Measurements from ENCODE around the gene APP.

APP gene

DNA sequence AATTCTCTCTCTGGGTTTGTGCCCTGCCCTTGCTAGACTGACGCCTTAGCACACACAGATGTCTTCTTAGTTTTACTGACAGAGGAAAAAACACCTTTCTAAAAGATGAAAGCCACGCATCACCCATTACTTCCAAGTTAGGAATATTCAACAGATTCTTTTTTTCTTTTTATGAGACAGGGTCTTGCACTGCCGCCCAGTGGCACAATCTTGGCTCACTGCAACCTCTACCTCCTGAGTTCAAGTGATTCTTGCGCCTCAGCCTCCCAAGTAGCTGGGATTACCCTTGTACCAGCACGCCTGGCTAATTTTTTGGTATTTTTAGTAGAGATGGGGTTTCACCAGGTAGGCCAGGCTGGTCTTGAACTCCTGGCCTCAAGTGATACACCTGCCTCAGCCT lies 169.2 kb downstream of the APP start:
- Histone ChIP-seq H3K4me3 (no peak overlapping the region), H3K27ac (no peak overlapping the region)
- no peak for DNase-seq (ENCODE audit: low spot score)
- TF ChIP-seq, protein P1, sequence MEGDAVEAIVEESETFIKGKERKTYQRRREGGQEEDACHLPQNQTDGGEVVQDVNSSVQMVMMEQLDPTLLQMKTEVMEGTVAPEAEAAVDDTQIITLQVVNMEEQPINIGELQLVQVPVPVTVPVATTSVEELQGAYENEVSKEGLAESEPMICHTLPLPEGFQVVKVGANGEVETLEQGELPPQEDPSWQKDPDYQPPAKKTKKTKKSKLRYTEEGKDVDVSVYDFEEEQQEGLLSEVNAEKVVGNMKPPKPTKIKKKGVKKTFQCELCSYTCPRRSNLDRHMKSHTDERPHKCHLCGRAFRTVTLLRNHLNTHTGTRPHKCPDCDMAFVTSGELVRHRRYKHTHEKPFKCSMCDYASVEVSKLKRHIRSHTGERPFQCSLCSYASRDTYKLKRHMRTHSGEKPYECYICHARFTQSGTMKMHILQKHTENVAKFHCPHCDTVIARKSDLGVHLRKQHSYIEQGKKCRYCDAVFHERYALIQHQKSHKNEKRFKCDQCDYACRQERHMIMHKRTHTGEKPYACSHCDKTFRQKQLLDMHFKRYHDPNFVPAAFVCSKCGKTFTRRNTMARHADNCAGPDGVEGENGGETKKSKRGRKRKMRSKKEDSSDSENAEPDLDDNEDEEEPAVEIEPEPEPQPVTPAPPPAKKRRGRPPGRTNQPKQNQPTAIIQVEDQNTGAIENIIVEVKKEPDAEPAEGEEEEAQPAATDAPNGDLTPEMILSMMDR (IDR thresholded peaks at IDR 0.05), result no peak

DNA sequence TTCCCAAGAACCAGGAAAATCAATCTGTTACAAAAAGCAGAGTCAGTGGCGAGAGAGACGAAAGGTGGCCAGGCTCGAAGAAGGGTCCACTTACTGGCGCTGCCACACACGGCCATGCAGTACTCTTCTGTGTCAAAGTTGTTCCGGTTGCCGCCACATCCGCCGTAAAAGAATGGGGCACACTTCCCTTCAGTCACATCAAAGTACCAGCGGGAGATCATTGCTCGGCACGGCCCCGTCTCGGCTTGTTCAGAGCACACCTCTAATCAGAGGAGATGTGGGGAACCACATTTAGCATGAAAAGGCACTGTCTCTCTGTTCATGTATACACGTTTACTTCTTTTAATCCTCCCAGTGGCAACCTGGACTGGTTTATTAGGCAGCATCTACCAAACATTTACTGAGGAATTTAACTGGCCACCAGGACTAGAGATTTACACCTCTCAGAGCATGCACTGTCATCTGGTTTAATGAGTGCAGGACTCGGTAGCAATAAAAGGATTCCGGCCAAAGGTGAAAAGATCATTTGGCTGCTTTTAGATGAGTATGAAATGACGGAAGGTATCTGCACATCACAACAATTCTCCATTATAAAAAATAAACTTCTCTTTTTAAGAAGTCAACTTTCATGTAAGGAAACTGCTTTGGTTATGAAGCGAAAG lies 170.5 kb downstream of the APP start:
- DNase-seq (ENCODE audit: low spot score), result no peak
- Histone ChIP-seq H3K4me3 (no peak overlapping the region), H3K27ac (no peak overlapping the region)
- TF ChIP-seq, protein P1 (IDR thresholded peaks at IDR 0.05), result no peak

DNA sequence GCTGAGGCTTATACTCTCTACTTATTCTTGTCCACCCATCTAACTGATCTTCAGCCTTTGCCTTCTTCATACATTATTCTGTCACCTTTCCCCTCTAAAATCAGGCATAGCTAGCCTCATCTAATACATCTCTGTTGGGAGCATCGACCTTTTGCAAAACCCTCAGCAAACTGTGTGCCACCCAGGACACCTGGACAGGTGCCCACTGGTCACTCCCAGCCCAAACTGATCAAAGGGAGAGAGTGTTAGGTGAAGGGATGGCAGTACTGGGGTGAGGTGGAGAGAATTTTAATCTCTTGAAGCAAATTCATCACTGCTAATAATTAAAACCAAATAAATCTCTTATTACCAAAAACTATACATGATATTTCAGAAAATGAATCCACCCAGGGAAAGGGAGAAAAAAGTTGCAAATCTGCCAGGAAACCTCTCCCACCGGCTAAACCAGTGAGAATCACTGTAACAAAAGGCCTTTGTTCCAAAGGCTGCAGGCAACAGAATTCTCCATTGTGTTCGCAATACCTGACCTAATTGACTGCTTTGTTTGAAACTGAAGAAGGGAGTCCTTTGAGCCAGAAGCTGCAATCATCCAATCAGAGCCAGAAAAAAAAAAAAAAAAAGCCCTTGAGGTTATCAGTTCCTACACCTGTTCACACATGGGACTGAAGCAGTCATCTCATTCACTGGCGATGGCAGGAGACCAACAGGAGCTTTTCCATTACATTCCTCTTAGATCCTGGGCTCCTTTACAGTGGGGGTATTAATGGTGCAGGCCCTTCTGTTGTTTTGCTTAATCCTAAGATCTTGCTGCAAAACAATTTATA lies 172.6 kb downstream of the APP start:
- Histone ChIP-seq H3K4me3 (no peak overlapping the region), H3K27ac (no peak overlapping the region)
- TF ChIP-seq, protein P1 (IDR thresholded peaks at IDR 0.05), result no peak
- DNase-seq (ENCODE audit: low spot score), result no peak

DNA sequence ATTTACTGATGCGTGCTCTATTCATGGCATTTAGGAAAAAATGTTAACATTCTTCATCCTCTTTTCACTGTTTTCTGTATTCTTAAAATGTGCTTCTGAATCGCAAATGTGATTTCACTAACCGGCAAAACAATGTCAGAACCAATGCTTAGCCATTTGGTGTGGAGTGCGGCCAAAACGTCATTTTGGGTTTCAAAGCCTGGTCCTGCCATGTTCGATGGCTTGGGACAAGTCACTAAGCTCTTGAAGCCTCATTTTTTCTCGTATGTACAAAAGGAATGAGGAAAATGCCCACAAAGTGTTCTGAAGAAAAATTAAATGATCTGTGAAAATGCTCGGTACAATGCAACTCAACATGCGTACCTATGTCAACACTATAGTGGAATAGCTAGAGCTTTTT lies 175.3 kb downstream of the APP start:
- H3K4me3 ChIP-seq, result no peak overlapping the region
- H3K27ac ChIP-seq, result no peak overlapping the region
- no peak for DNase-seq (ENCODE audit: low spot score)
- TF ChIP-seq, protein P1 (IDR thresholded peaks at IDR 0.05), result no peak

GRCh38 chr21:25994758-25995163 lies 175.8 kb downstream of the APP start:
- Histone ChIP-seq H3K27ac (no peak overlapping the region), H3K4me3 (no peak overlapping the region)
- no peak for DNase-seq (ENCODE audit: low spot score)
- TF ChIP-seq, protein P1 (IDR thresholded peaks at IDR 0.05), result no peak

DNA sequence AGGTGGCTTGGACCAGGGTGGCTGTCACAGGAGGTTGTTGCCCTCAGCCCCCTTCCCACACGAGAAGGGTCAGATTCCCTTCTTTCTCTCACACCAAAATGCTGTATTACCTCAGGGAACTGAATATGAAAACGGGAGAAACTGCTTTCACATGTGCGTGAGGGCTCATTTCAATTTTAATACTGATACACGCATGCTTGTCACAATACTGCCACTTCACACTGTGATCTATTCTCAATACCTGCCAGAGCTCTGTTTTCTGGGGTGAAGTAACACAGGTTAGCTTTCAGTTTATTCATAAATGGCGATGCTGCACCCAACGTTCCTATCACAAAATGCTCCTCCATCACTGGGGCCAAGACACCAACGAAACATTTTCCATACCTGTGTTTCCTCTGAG lies 181.8 kb downstream of the APP start:
- no peak overlapping the region for H3K27ac ChIP-seq
- TF ChIP-seq, protein P1 (IDR thresholded peaks at IDR 0.05), result no peak
- H3K4me3 ChIP-seq, result no peak overlapping the region
- DNase-seq (ENCODE audit: low spot score), result no peak

DNA sequence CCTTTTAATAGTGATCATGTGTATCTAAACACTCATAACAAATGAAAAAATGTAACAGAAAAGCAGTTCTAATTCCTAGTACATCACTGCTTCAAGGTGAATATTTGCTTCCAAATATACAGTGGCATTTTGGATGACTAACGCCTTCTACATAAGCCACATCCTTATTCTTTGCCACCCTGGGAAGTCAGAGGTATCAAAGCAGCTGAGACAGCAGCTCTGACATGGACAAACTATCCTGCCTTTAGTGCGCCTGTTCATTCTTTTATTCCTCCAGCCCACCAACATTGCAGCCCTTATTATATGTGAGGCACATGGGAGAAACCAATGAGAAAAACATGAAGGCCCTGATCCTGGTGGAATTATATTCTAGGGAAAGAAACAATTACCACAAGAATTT lies 183.0 kb downstream of the APP start:
- TF ChIP-seq, protein P1 (IDR thresholded peaks at IDR 0.05), result no peak
- no peak for DNase-seq (ENCODE audit: low spot score)
- no peak overlapping the region for H3K4me3 ChIP-seq
- H3K27ac ChIP-seq, result no peak overlapping the region
